Epithelial cell of esophagus (primary cell): ENCODE measurements around the gene POLR2L.

ENCODE experiments used
- DNase-seq: peaks from one replicate; pipeline ENCODE4 v3.0.0; 2010; ENCODE audit warnings: low read depth
- H3K4me3 ChIP-seq: 2 replicates; pipeline ENCODE4 v1.5.1; 2011; ENCODE audit warnings: mild to moderate bottlenecking, low read length, control low read depth
- TF ChIP-seq, protein P1 (sequence below): IDR thresholded peaks from 2 replicates; pipeline ENCODE4 v1.5.1; 2011; ENCODE audit warnings: low read depth, mild to moderate bottlenecking, low read length, control low read depth, inconsistent platforms; ENCODE audit not compliant: insufficient read depth; ENCODE audit errors: missing control alignments

The POLR2L gene

DNA sequence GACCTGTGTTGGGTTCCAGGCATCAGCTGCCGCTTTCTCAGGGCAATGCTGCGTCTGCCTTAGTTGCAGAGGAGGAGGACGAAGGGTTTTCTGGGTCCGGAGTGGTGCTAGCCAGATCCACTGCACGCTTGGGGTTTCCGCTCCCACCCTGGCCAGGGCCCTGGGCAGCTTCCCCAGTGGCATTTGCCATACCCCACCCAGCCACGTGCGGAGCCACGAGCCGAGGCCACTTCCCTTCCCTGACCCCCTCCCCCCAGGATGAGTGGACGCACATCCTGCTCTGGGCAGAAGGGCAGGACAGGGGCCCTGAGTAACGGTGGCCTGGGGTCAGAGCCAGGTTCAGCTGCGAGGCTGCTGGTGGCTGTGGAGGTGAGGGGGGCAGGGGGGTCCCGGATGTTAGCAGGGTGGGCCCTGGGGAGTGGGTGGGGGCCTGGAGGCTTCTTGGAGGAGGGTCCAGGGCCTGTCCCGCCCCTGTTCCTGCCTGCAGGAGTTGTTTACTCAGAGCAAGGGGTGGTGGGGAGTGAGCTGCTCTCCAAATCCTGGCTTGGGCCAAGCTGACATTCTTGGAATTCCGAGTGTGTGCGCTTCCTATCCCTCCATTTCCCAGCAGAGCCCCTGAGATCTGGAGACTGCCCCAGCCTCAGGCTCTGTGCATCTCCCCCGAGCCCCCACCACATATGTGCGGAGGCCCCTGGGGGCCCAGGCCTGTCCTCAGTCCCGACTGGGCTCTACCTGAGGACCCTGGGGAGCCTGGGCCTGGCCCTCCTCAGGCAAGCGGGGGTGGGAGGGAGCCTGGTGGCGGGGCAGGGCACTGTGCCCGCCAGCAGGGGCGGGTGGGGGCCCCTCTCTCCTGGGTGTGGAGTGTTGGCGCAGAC lies 1.7 kb upstream of the POLR2L start:
- TF ChIP-seq, protein P1, sequence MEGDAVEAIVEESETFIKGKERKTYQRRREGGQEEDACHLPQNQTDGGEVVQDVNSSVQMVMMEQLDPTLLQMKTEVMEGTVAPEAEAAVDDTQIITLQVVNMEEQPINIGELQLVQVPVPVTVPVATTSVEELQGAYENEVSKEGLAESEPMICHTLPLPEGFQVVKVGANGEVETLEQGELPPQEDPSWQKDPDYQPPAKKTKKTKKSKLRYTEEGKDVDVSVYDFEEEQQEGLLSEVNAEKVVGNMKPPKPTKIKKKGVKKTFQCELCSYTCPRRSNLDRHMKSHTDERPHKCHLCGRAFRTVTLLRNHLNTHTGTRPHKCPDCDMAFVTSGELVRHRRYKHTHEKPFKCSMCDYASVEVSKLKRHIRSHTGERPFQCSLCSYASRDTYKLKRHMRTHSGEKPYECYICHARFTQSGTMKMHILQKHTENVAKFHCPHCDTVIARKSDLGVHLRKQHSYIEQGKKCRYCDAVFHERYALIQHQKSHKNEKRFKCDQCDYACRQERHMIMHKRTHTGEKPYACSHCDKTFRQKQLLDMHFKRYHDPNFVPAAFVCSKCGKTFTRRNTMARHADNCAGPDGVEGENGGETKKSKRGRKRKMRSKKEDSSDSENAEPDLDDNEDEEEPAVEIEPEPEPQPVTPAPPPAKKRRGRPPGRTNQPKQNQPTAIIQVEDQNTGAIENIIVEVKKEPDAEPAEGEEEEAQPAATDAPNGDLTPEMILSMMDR, result peak; percentile 11
- peak overlapping the region; percentile 89 for H3K4me3 ChIP-seq
- DNase-seq, result peak; percentile 71

DNA sequence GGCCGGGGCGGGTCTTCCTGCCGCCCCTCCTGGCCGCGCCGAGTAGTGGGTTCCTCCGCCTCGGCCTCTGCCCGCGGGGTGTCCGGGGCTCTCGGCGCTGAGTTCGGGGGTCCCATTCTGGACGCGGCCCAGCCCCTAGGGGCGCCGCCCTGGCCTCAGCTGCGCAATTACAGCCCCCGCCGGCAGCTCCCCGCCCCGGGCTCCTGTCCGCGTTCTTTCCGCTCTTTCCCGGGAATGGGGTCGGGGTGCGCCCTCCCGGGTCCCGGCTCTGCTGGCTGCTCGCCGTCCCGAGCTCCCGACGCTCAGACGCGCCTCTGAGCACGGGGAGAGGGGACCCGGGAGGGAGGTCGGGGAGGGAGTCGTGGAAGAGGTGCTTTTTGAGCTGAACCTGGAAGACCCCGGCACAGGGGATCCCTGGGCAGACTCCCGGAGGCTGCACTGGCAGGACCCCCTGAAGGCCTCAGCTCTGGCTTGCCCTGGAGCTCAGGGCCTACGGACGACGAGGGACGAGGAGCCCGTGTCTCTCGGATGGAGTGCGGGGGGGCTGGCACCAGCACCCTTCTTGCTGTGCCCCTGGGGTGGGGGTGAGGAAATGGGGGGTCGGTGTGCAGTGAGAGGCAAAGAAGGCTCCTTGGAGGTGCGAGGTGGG lies 881 bp upstream of the POLR2L start:
- TF ChIP-seq, protein P1, result no peak
- no peak for DNase-seq
- H3K4me3 ChIP-seq, result peak overlapping the region; percentile 89

DNA sequence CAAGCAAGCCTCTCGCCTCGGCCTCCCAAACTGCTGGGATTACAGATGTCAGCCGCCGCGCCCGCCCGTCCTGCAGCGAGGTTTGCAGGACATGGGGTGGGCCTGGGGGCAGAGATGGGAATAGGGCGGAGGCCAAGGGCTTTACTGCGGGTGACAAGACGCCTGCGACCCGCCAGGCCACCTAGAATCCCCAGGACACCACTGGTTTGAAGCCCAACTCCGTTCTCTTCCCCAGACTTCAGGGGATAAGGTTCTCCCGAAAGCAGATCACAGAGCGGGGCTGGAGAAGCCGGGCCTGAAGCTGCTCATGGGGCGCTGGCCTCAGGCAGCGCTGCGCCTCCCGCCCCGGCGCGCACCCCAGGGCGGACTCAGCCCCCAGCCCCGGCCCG lies 354 bp downstream of the POLR2L start:
- H3K4me3 ChIP-seq, result peak overlapping the region; percentile 89
- TF ChIP-seq, protein P1, result no peak
- DNase-seq, result no peak

DNA sequence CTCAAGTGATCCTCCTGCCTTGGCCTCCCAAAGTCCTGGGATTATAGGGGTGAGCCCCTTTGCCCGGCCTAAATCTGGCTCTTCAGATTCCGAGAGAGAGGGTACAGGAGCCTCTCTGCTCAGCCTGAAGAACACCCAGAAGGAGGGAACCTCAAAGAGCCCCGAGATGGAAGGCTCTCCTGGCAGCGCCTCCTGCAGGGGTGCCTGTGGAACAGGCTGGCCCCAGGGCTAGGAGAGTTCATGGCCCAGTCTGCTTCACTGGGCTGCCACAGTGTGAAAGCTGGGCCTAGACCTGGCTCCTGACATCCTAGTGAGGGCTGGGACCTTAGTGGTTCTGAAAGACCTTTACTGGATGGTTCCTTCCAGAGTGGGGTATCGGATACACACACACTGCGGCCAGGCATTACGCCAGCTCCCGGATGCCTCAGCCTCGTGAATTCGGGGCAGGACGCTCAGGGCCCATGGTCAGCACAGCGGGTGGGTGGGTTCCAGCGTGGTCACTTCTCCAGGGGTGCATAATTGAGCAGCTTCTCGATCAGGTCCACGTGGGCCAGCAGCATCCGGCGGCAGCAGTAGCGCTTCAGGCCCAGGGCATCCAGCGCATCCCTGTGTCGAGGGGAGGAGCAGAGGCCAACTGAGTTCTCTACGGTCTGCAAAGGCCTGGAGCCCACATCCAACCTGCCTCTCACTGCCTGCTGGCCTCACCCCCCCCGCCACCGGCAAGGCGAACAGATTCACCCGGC lies 2.3 kb downstream of the POLR2L start:
- TF ChIP-seq, protein P1, result peak; percentile 49
- peak overlapping the region; percentile 89 for H3K4me3 ChIP-seq
- DNase-seq, result peak; percentile 39

DNA sequence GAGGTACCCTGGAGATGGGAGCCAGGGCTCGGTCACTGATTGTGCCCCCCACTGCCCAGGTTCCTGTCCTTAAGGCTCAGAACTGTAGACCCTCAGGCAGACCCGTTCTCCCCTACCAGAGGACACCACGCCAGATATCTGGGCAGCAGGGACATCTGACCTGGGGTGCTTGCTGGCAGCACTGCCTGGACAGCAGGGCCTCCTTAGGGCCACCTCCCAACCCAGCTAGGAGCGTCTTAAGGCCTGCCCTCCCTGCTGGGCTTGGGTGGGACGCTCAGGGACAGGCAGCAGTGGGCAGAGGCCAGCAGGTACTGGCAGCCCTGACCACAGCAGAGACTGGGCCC lies 3.1 kb downstream of the POLR2L start:
- no peak overlapping the region for H3K4me3 ChIP-seq
- no peak for DNase-seq
- TF ChIP-seq, protein P1, result no peak

DNA sequence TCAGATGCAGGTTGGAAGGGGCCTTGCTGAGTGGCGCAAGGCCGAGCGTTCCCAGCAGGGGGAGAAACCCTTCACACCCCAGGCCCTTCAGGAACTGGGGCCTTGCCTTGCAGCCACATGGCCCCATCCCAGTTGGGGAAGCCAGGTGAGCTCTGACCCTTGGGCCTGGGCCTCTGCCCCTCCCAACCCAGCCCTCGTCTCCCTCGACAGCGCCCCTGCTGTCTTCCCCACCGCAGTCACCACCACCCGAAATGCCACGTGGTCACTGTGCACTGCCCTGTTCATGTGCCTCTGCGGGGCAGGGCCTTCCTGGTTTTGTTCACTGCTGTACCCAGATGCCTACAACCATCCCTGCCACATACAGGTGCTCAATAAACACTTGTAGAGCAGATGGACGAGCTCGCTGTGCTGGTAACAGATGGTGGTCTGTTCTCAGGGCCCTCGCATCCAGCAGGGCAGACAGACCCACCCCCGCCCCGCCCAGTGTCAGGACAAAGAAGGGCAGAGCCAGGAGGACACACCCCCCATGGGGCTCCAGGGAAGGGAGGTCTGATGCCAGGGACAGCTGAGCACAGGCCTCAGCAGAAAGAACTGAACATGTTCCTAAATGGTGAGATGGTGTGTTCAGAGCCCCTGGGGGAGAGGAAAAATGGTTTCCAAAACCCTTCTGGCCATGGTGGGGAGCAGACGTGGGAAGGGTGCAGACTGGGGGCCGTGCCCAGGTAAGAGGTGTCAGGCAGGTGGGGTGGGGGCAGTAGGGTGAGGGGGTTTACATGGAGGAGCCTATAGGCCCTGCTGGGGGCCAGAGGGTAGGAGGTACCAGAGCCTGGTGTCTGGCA lies 3.7 kb downstream of the POLR2L start:
- DNase-seq, result peak; percentile 46
- no peak overlapping the region for H3K4me3 ChIP-seq
- TF ChIP-seq, protein P1, result no peak
